ENCODE results near the gene NDP.
A peak's percentile ranks its signal among the peaks of the same experiment; 100 is the strongest.

Gene NDP

GRCh38 chrX:43996491-43996890, 23.3 kb upstream of the NDP start:
- TF ChIP-seq, protein P1, sequence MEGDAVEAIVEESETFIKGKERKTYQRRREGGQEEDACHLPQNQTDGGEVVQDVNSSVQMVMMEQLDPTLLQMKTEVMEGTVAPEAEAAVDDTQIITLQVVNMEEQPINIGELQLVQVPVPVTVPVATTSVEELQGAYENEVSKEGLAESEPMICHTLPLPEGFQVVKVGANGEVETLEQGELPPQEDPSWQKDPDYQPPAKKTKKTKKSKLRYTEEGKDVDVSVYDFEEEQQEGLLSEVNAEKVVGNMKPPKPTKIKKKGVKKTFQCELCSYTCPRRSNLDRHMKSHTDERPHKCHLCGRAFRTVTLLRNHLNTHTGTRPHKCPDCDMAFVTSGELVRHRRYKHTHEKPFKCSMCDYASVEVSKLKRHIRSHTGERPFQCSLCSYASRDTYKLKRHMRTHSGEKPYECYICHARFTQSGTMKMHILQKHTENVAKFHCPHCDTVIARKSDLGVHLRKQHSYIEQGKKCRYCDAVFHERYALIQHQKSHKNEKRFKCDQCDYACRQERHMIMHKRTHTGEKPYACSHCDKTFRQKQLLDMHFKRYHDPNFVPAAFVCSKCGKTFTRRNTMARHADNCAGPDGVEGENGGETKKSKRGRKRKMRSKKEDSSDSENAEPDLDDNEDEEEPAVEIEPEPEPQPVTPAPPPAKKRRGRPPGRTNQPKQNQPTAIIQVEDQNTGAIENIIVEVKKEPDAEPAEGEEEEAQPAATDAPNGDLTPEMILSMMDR (conservative IDR thresholded peaks at IDR 0.05; ENCODE audit: low read length), result no peak
- DNase-seq (ENCODE audit: low read depth), result no peak
- H3K4me3 ChIP-seq (ENCODE audit: low read length), result no peak overlapping the region

- TF ChIP-seq, protein P1 (conservative IDR thresholded peaks at IDR 0.05; ENCODE audit: low read length), result no peak
- no peak for DNase-seq (ENCODE audit: low read depth)
These were observed 12.9 kb upstream of the NDP start for GRCh38 chrX:43986083-43986482.

DNA sequence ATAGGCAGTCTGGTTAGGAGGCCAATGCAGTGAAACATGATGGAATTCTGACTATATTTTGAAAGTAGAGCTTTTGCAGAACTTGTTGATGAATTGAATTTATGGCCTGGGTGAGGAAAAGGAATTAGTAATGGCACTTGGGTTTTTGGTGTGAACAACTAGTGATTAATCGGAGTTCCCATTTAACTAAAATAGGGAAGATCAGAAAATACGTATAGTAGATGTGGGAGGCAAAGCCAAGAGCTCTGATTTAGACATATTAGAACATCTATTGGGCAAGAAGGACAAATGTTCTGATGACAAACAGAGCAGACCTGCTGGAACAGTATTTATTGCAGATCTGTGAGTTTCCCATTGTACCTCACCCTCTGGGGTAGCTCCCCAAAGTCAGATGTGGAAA, 12.3 kb upstream of the NDP start:
- DNase-seq (ENCODE audit: low read depth), result no peak
- TF ChIP-seq, protein P1 (conservative IDR thresholded peaks at IDR 0.05; ENCODE audit: low read length), result no peak
- H3K4me3 ChIP-seq (ENCODE audit: low read length), result no peak overlapping the region

More at GRCh38 chrX:43986083-43986482, 12.9 kb upstream of the NDP start:
- no peak overlapping the region for H3K4me3 ChIP-seq (ENCODE audit: low read length)

- no peak for DNase-seq (ENCODE audit: low read depth)
- no peak overlapping the region for H3K4me3 ChIP-seq (ENCODE audit: low read length)
- TF ChIP-seq, protein P1 (conservative IDR thresholded peaks at IDR 0.05; ENCODE audit: low read length), result no peak
These were observed 5.0 kb upstream of the NDP start for GRCh38 chrX:43978226-43978625.

- peak; percentile 29 for DNase-seq (ENCODE audit: low read depth)
- TF ChIP-seq, protein P1 (conservative IDR thresholded peaks at IDR 0.05; ENCODE audit: low read length), result no peak
- no peak overlapping the region for H3K4me3 ChIP-seq (ENCODE audit: low read length)
These were observed 3.0 kb upstream of the NDP start for GRCh38 chrX:43976205-43976604.

DNA sequence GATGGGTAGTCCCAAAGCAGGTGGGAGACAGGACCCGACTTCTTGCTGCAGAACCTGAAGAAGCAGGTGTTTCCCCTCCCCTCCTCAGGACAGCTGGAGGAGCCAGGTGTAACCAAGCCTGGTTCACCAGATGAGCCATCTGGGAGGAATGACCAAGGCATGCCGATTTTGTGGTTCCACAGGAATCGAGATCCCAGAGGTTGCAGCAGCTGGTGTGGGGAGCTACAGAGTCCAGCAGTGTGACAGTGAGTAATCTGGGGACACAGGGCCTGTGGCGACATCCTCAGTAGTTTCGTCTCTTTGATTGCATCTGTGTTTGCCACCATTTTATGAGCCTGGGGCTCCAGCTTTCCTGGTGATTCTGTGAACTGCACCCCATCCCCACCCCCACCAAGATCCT, 2.6 kb upstream of the NDP start:
- TF ChIP-seq, protein P1 (conservative IDR thresholded peaks at IDR 0.05; ENCODE audit: low read length), result no peak
- DNase-seq (ENCODE audit: low read depth), result no peak
- H3K4me3 ChIP-seq (ENCODE audit: low read length), result no peak overlapping the region

- no peak overlapping the region for H3K4me3 ChIP-seq (ENCODE audit: low read length)
- TF ChIP-seq, protein P1 (conservative IDR thresholded peaks at IDR 0.05; ENCODE audit: low read length), result no peak
- DNase-seq (ENCODE audit: low read depth), result no peak
These were observed 1.7 kb upstream of the NDP start for GRCh38 chrX:43974741-43975465.
